IPS-20b (cell line): ENCODE data around the gene IL17RC.
"Not testable (repeated sequence)": the region's sequence is repeated elsewhere in the genome, so short reads cannot be mapped to it uniquely, and the experiment has no call there.

Experiments
- H3K27ac ChIP-seq: one replicate; pipeline ENCODE4 v1.5.1; 2013; ENCODE audit warnings: low read length
- H3K27me3 ChIP-seq: 2 replicates; pipeline ENCODE4 v1.6.1; 2013; ENCODE audit warnings: mild to moderate bottlenecking, low read length, inconsistent platforms; ENCODE audit not compliant: insufficient read depth
- H3K36me3 ChIP-seq: 2 replicates; pipeline ENCODE4 v1.6.1; 2013; ENCODE audit warnings: low read depth, mild to moderate bottlenecking, inconsistent platforms, low read length, moderate library complexity; ENCODE audit not compliant: insufficient read depth
- H3K4me1 ChIP-seq: 2 replicates; pipeline ENCODE4 v1.6.1; 2013; ENCODE audit warnings: mild to moderate bottlenecking, control low read depth, inconsistent platforms, low read length, moderate library complexity; ENCODE audit not compliant: insufficient read depth
- H3K4me3 ChIP-seq: 2 replicates; pipeline ENCODE4 v1.5.1; 2013; ENCODE audit warnings: mild to moderate bottlenecking, low read length, inconsistent platforms
- H3K9ac ChIP-seq: 2 replicates; pipeline ENCODE4 v1.6.1; 2013; ENCODE audit warnings: low read depth, mild to moderate bottlenecking, inconsistent platforms, low read length, moderate library complexity
- H3K9me3 ChIP-seq: 2 replicates; pipeline ENCODE4 v1.6.1; 2013; ENCODE audit warnings: mild to moderate bottlenecking, low read depth, low read length, inconsistent platforms; ENCODE audit not compliant: insufficient read depth

IL17RC gene

GRCh38 chr3:9897408-9898372 is 19.2 kb upstream of the IL17RC start:
- Histone ChIP-seq H3K27ac (no peak overlapping the region), H3K9ac (no peak overlapping the region), H3K4me1 (peaks cover 3% of the 10 kb centered on the region; the same call in 1 of the 2 replicates)

GRCh38 chr3:9898467-9899241 is 18.2 kb upstream of the IL17RC start:
- no peak overlapping the region for H3K9ac ChIP-seq
- peaks cover 12% of the 10 kb centered on the region for H3K4me1 ChIP-seq
- H3K27ac ChIP-seq, result no peak overlapping the region
- no peaks in the 10 kb centered on the region for H3K27me3 ChIP-seq
- peaks cover 6% of the 10 kb centered on the region; the same call in 1 of the 2 replicates for H3K36me3 ChIP-seq
- no peaks in the 10 kb centered on the region for H3K9me3 ChIP-seq
- no peak overlapping the region for H3K4me3 ChIP-seq

More at GRCh38 chr3:9897408-9898372, 19.2 kb upstream of the IL17RC start:
- Histone ChIP-seq H3K36me3 (peaks cover 15% of the 10 kb centered on the region), H3K4me3 (no peak overlapping the region), H3K27me3 (no peaks in the 10 kb centered on the region), H3K9me3 (no peaks in the 10 kb centered on the region)

- H3K9me3 ChIP-seq, result no peaks in the 10 kb centered on the region
- no peak overlapping the region for H3K4me3 ChIP-seq
- no peak overlapping the region for H3K9ac ChIP-seq
- no peaks in the 10 kb centered on the region for H3K27me3 ChIP-seq
- peaks cover 12% of the 10 kb centered on the region for H3K4me1 ChIP-seq
- H3K36me3 ChIP-seq, result no peaks in the 10 kb centered on the region
- no peak overlapping the region for H3K27ac ChIP-seq
Measured at GRCh38 chr3:9899289-9899791, 17.6 kb upstream of the IL17RC start.

- H3K4me3 ChIP-seq, H3K27ac ChIP-seq, H3K9ac ChIP-seq, H3K9me3 ChIP-seq, H3K27me3 ChIP-seq, H3K36me3 ChIP-seq: not testable (repeated sequence)
- peaks cover 12% of the 10 kb centered on the region for H3K4me1 ChIP-seq
Measured at GRCh38 chr3:9900965-9901415, 15.9 kb upstream of the IL17RC start.

- Histone ChIP-seq H3K4me3 (no peak overlapping the region), H3K4me1 (peaks cover 12% of the 10 kb centered on the region), H3K9me3 (no peaks in the 10 kb centered on the region), H3K9ac (no peak overlapping the region), H3K27ac (no peak overlapping the region), H3K36me3 (no peaks in the 10 kb centered on the region), H3K27me3 (no peaks in the 10 kb centered on the region)
Measured at GRCh38 chr3:9901967-9902366, 14.9 kb upstream of the IL17RC start.

- H3K27me3 ChIP-seq, result no peaks in the 10 kb centered on the region
- no peak within 1 kb of the TSS for H3K27ac ChIP-seq
- no peaks in the 10 kb centered on the region for H3K36me3 ChIP-seq
- peaks cover 12% of the 10 kb centered on the region for H3K4me1 ChIP-seq
- H3K4me3 ChIP-seq, result peak within 1 kb of the TSS; percentile 6; the same call in 1 of the 2 replicates
- no peak within 1 kb of the TSS for H3K9ac ChIP-seq
- H3K9me3 ChIP-seq, result no peaks in the 10 kb centered on the region
Measured at GRCh38 chr3:9902372-9903237, 14.3 kb upstream of the IL17RC start, which contains the start of gene IL17RE. Gene IL17RE, plus strand, starts transcription at chr3:9902848. Its CDS starts 85 bp downstream, at chr3:9902933.

GRCh38 chr3:9903238-9903624 is 13.7 kb upstream of the IL17RC start:
- no peaks in the 10 kb centered on the region for H3K27me3 ChIP-seq
- 0 out of 2 replicates have a peak overlapping the region, but pooled peaks have one; percentile 6 for H3K4me3 ChIP-seq
- peaks cover 12% of the 10 kb centered on the region for H3K4me1 ChIP-seq
- H3K9ac ChIP-seq, result no peak overlapping the region
- H3K27ac ChIP-seq, result no peak overlapping the region
- H3K36me3 ChIP-seq, result no peaks in the 10 kb centered on the region
- H3K9me3 ChIP-seq, result no peaks in the 10 kb centered on the region

- Histone ChIP-seq H3K4me3 (no peak overlapping the region), H3K4me1 (peaks cover 12% of the 10 kb centered on the region), H3K9ac (no peak overlapping the region), H3K9me3 (no peaks in the 10 kb centered on the region), H3K36me3 (no peaks in the 10 kb centered on the region), H3K27me3 (no peaks in the 10 kb centered on the region), H3K27ac (no peak overlapping the region)
Measured at GRCh38 chr3:9903904-9904303, 13.0 kb upstream of the IL17RC start.

- H3K27ac ChIP-seq, result no peak overlapping the region
- H3K36me3 ChIP-seq, result no peaks in the 10 kb centered on the region
- H3K9ac ChIP-seq, result no peak overlapping the region
- H3K9me3 ChIP-seq, result no peaks in the 10 kb centered on the region
- H3K4me3 ChIP-seq, result no peak overlapping the region
- peaks cover 12% of the 10 kb centered on the region for H3K4me1 ChIP-seq
- no peaks in the 10 kb centered on the region for H3K27me3 ChIP-seq
Measured at GRCh38 chr3:9906480-9906879, 10.4 kb upstream of the IL17RC start.

- no peak overlapping the region for H3K9ac ChIP-seq
- H3K36me3 ChIP-seq, result no peaks in the 10 kb centered on the region
- H3K27me3 ChIP-seq, result no peaks in the 10 kb centered on the region
- H3K4me3 ChIP-seq, result no peak overlapping the region
- H3K27ac ChIP-seq, result no peak overlapping the region
- H3K4me1 ChIP-seq, result peaks cover 4% of the 10 kb centered on the region
- H3K9me3 ChIP-seq, result no peaks in the 10 kb centered on the region
Measured at GRCh38 chr3:9908286-9908685, 8.6 kb upstream of the IL17RC start.
